Measurements from ENCODE around the gene PSMB9. TPM values are rescaled to one million over a fixed set of nuclear protein-coding genes. Genes with fewer than 3 reads are reported as not detected.

PSMB9 gene
- total and polyA plus RNA-seq, 9 of the 15 experiments (the other 6 are each of a cell fraction or from before 2014, with no cell fraction given) = 1.1 to 3.7 (median 2.4) TPM

- FAIRE-seq = no peak
- H3K4me1 ChIP-seq (replicated peaks in 1 of 2; ENCODE audit: control insufficient read depth in 2 of 2, insufficient read depth in 2 of 2, low read length in 2 of 2) = peaks cover 0 to 16% of the 10 kb centered on the region in 2 experiments; a peak in 3 of 5 replicates
- no peak for ATAC-seq
- TF ChIP-seq ZNF644 (tag; IDR thresholded peaks at IDR 0.05; ENCODE audit: low read depth) (no peak), MAFF (IDR thresholded peaks at IDR 0.05; ENCODE audit: low read length) (no peak), ZBTB11 (CRISPR knock-in tag; IDR thresholded peaks at IDR 0.05) (no peak), ZNF3 (CRISPR knock-in tag; IDR thresholded peaks at IDR 0.05) (no peak), ELF1 (tag; IDR thresholded peaks at IDR 0.05) (no peak), TBP (optimal IDR thresholded peaks at IDR 0.05; ENCODE audit: low read depth, low read length) (no peak), ZFP30 (CRISPR knock-in tag; IDR thresholded peaks at IDR 0.05; ENCODE audit: borderline replicate concordance) (no peak), SIX5 (IDR thresholded peaks at IDR 0.05; ENCODE audit: borderline replicate concordance in 1 of 2, insufficient read depth in 1 of 2, low read depth in 1 of 2, low read length in 2 of 2) (no peak), ZNF695 (CRISPR knock-in tag; IDR thresholded peaks at IDR 0.05) (no peak), XRCC5 (IDR thresholded peaks at IDR 0.05; ENCODE audit: low read depth, low read length) (no peak), RFX7 (CRISPR knock-in tag; IDR thresholded peaks at IDR 0.05) (no peak), TOE1 (IDR thresholded peaks at IDR 0.05; ENCODE audit: borderline replicate concordance) (no peak), TOE1 (CRISPR knock-in tag; IDR thresholded peaks at IDR 0.05; ENCODE audit: borderline replicate concordance, low read depth) (no peak), STAT5B (CRISPR knock-in tag; IDR thresholded peaks at IDR 0.05) (no peak)
- TF ChIP-seq, protein P1, sequence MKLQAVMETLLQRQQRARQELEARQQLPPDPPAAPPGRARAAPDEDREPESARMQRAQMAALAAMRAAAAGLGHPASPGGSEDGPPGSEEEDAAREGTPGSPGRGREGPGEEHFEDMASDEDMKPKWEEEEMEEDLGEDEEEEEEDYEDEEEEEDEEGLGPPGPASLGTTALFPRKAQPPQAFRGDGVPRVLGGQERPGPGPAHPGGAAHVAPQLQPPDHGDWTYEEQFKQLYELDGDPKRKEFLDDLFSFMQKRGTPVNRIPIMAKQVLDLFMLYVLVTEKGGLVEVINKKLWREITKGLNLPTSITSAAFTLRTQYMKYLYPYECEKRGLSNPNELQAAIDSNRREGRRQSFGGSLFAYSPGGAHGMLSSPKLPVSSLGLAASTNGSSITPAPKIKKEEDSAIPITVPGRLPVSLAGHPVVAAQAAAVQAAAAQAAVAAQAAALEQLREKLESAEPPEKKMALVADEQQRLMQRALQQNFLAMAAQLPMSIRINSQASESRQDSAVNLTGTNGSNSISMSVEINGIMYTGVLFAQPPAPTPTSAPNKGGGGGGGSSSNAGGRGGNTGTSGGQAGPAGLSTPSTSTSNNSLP (IDR thresholded peaks at IDR 0.05; ENCODE audit: borderline replicate concordance, low read depth, low read length) = no peak
- TF ChIP-seq, protein P2, sequence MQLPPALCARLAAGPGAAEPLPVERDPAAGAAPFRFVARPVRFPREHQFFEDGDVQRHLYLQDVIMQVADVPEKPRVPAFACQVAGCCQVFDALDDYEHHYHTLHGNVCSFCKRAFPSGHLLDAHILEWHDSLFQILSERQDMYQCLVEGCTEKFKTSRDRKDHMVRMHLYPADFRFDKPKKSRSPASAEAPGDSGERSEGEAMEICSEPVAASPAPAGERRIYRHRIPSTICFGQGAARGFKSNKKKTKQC (CRISPR knock-in tag; IDR thresholded peaks at IDR 0.05) = no peak
- no peak overlapping the region for H3K4me2 ChIP-seq (ENCODE audit: insufficient read depth, low read length)
- no peaks in the 10 kb centered on the region for H3K79me2 ChIP-seq (ENCODE audit: control insufficient read depth, insufficient read depth, low read length)
- ChIA-PET POLR2A (interaction anchor here (0.7 to 1.4 kb wide), 2 partner anchors 21 to 593 kb away, joined by 3 read pairs; no protein-coding TSS in a partner anchor), CTCF (ENCODE audit: low intra/inter-chr PET ratio) (no interaction called here)
- H4K20me1 ChIP-seq (replicated peaks; ENCODE audit: control insufficient read depth, insufficient read depth, low read length) = no peaks in the 10 kb centered on the region; the same call in 1 of the 2 replicates
- no peaks in the 10 kb centered on the region for H3K36me3 ChIP-seq (ENCODE audit: control insufficient read depth, insufficient read depth, low read length)
- H3K9ac ChIP-seq (ENCODE audit: insufficient read depth in 1 of 2, low read depth in 2 of 2, low read length in 2 of 2) = no peak overlapping the region
- H3K27ac ChIP-seq (ENCODE audit: extremely low read depth, low read depth, low read length) = no peak overlapping the region
- peaks cover 9 to 51% of the 10 kb centered on the region in 2 experiments; a peak in 4 of 5 replicates for H3K27me3 ChIP-seq (ENCODE audit: control insufficient read depth in 2 of 2, insufficient read depth in 2 of 2, low read length in 2 of 2)
- BruUV-seq (replicated peaks) = no TSS peak
- 17% methylated on average over 10 of the region's 10 CpGs for WGBS (ENCODE audit: insufficient coverage, low coverage, missing lambda C conversion rate)
- intact Hi-C loops (cut with micrococcal nuclease) (no loop called here), in situ Hi-C loops (cut with MboI) (no loop called here)
- H3K4me3 ChIP-seq = no peak overlapping the region
- H3K9me1 ChIP-seq (ENCODE audit: control insufficient read depth, insufficient read depth, low read length) = no peaks in the 10 kb centered on the region
- H2AFZ ChIP-seq (ENCODE audit: low read depth, low read length) = no peak overlapping the region
- no peak for DNase-seq (ENCODE audit: extremely low read depth in 1 of 4, low spot score in 3 of 4)
- no peaks in the 10 kb centered on the region for H3K9me3 ChIP-seq (replicated peaks; ENCODE audit: control insufficient read depth, insufficient read depth, low read depth, low read length)
Observed at GRCh38 chr6:32847004-32847403, 7.0 kb upstream of the PSMB9 start.

All from K562 (cell line).